ENCODE data around the gene SPATA6L. TPM values are rescaled to one million over a fixed set of nuclear protein-coding genes. Genes with fewer than 3 reads are reported as not detected.

Gene SPATA6L
- total and polyA plus RNA-seq, 2 of the 13 experiments (the other 11 are each of a cell fraction or from before 2014, with no cell fraction given) = 1.1 to 1.9 TPM

DNA sequence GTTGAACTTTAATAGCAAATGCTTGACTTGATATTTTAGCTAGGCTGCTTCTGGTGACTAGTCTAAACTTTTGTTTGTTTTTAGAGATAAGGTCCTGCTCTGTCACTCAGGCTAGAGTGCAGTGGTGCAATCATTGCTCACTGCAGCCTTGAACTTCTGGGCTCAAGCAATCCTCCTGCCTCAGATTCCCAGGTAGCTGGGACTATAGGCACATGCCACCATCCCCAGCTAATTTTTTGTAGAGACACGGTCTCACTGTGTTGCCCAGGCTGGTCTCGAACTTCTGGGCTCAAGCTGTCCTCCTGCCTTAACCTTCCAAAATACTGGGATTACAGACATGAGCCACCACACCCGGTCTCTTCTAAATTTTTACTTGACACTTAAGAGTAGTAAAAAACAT lies 33.8 kb upstream of the SPATA6L start:
- peaks cover 0 to 13% of the 10 kb centered on the region in 2 experiments; a peak in 3 of 5 replicates for H3K36me3 ChIP-seq (replicated peaks in 1 of 2; ENCODE audit: control insufficient read depth in 1 of 2, insufficient read depth in 2 of 2, low read length in 2 of 2)
- no peaks in the 10 kb centered on the region for H3K79me2 ChIP-seq (ENCODE audit: insufficient read depth, low read length)
- in situ Hi-C loops (cut with HindIII; ENCODE audit: extremely low pct_ligation_motif_present, low pct_unique_long_range_greater_than_20kb) = no loop called here
- peak overlapping the region; percentile 14 for H3K4me2 ChIP-seq (ENCODE audit: low read depth, low read length)
- DNase-seq (ENCODE audit: low spot score) (peak; percentile 87), FAIRE-seq (peak; percentile 98), ATAC-seq (peak; percentile 97)
- H3K27ac ChIP-seq (ENCODE audit: extremely low read length, insufficient read depth, low read length) = peak overlapping the region; percentile 37
- POLR2A ChIA-PET = interaction anchor here (0.8 to 2.6 kb wide), 8 partner anchors 16 to 133 kb away, joined by 3 to 16 read pairs (median 6); partner anchors contain the start of genes AK3, CDC37L1, PLPP6 and SPATA6L
- CTCF ChIA-PET (ENCODE audit: low intra/inter-chr PET ratio, low total read pairs) = no interaction called here
- no TSS peak for BruUV-seq (replicated peaks)
- H2AFZ ChIP-seq (ENCODE audit: low read length) = no peak overlapping the region
- no peaks in the 10 kb centered on the region; the same call in 1 of the 2 replicates for H4K20me1 ChIP-seq (ENCODE audit: insufficient read depth, low read length)
- H3K9ac ChIP-seq (ENCODE audit: insufficient read depth, low read depth, low read length) = no peak overlapping the region
- no peaks in the 10 kb centered on the region for H3K27me3 ChIP-seq (ENCODE audit: control insufficient read depth in 1 of 2, insufficient read depth in 2 of 2, low read length in 2 of 2)
- H3K4me1 ChIP-seq (ENCODE audit: insufficient read depth, low read length) = peaks cover 25% of the 10 kb centered on the region
- H3K9me3 ChIP-seq (ENCODE audit: low read length) = no peaks in the 10 kb centered on the region
- no peak overlapping the region for H3K4me3 ChIP-seq (replicated peaks in 1 of 3; ENCODE audit: insufficient read depth in 1 of 3, low read depth in 2 of 3, low read length in 3 of 3)
- intact Hi-C loops (cut with micrococcal nuclease; ENCODE audit: unreplicated experiment) = loop anchor here (2.0 kb wide), 1 partner anchor 19 kb away; no protein-coding TSS in a partner anchor
- 23% methylated on average over 3 of the region's 3 CpGs for WGBS (ENCODE audit: low lambda C conversion rate)
- no peak for TF ChIP-seq ARNTL (CRISPR knock-in tag; IDR thresholded peaks at IDR 0.05)
- no peak for TF ChIP-seq MTF2 (CRISPR knock-in tag; IDR thresholded peaks at IDR 0.05; ENCODE audit: borderline replicate concordance)
- no peak for TF ChIP-seq BRD4 (CRISPR knock-in tag; IDR thresholded peaks at IDR 0.05)
- TF ChIP-seq ATM (IDR thresholded peaks at IDR 0.05; ENCODE audit: borderline replicate concordance) = no peak
- TF ChIP-seq, protein P1, sequence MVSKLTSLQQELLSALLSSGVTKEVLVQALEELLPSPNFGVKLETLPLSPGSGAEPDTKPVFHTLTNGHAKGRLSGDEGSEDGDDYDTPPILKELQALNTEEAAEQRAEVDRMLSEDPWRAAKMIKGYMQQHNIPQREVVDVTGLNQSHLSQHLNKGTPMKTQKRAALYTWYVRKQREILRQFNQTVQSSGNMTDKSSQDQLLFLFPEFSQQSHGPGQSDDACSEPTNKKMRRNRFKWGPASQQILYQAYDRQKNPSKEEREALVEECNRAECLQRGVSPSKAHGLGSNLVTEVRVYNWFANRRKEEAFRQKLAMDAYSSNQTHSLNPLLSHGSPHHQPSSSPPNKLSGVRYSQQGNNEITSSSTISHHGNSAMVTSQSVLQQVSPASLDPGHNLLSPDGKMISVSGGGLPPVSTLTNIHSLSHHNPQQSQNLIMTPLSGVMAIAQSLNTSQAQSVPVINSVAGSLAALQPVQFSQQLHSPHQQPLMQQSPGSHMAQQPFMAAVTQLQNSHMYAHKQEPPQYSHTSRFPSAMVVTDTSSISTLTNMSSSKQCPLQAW (CRISPR knock-in tag; IDR thresholded peaks at IDR 0.05) = peak; percentile 65
- no peak for TF ChIP-seq SMARCC2 (IDR thresholded peaks at IDR 0.05)
- TF ChIP-seq, protein P2, sequence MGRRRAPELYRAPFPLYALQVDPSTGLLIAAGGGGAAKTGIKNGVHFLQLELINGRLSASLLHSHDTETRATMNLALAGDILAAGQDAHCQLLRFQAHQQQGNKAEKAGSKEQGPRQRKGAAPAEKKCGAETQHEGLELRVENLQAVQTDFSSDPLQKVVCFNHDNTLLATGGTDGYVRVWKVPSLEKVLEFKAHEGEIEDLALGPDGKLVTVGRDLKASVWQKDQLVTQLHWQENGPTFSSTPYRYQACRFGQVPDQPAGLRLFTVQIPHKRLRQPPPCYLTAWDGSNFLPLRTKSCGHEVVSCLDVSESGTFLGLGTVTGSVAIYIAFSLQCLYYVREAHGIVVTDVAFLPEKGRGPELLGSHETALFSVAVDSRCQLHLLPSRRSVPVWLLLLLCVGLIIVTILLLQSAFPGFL (CRISPR knock-in tag; IDR thresholded peaks at IDR 0.05) = no peak
- no peak for TF ChIP-seq ZNF333 (CRISPR knock-in tag; IDR thresholded peaks at IDR 0.05; ENCODE audit: borderline replicate concordance)
- TF ChIP-seq ZKSCAN1 (IDR thresholded peaks at IDR 0.05; ENCODE audit: low read length) = no peak
- TF ChIP-seq ZSCAN9 (CRISPR knock-in tag; IDR thresholded peaks at IDR 0.05; ENCODE audit: borderline replicate concordance) = peak; percentile 79; the same call in 1 of the 2 replicates
- no peak for TF ChIP-seq ZNF775 (CRISPR knock-in tag; IDR thresholded peaks at IDR 0.05; ENCODE audit: borderline replicate concordance)
- peak; percentile 50; the same call in 1 of the 2 replicates for TF ChIP-seq YEATS4 (CRISPR knock-in tag; IDR thresholded peaks at IDR 0.05; ENCODE audit: borderline replicate concordance)
- TF ChIP-seq GABPA (IDR thresholded peaks at IDR 0.05; ENCODE audit: low read depth, low read length) = no peak
- 0 out of 2 replicates have a peak, but pooled peaks have one; percentile 20 for TF ChIP-seq GABPA (CRISPR knock-in tag; IDR thresholded peaks at IDR 0.05; ENCODE audit: low read depth)
- TF ChIP-seq SP140L (CRISPR knock-in tag; IDR thresholded peaks at IDR 0.05; ENCODE audit: borderline replicate concordance) = no peak
- TF ChIP-seq PHF5A (CRISPR knock-in tag; IDR thresholded peaks at IDR 0.05; ENCODE audit: low read depth, unreplicated experiment) = no peak
- TF ChIP-seq, protein P3, sequence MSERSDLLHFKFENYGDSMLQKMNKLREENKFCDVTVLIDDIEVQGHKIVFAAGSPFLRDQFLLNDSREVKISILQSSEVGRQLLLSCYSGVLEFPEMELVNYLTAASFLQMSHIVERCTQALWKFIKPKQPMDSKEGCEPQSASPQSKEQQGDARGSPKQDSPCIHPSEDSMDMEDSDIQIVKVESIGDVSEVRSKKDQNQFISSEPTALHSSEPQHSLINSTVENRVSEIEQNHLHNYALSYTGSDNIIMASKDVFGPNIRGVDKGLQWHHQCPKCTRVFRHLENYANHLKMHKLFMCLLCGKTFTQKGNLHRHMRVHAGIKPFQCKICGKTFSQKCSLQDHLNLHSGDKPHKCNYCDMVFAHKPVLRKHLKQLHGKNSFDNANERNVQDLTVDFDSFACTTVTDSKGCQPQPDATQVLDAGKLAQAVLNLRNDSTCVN (CRISPR knock-in tag; IDR thresholded peaks at IDR 0.05; ENCODE audit: borderline replicate concordance) = no peak
- TF ChIP-seq NFE2L1 (CRISPR knock-in tag; IDR thresholded peaks at IDR 0.05; ENCODE audit: borderline replicate concordance) = no peak
- TF ChIP-seq SP5 (CRISPR knock-in tag; IDR thresholded peaks at IDR 0.05; ENCODE audit: borderline replicate concordance, low read depth) = no peak
- no peak for TF ChIP-seq ZNF280D (CRISPR knock-in tag; IDR thresholded peaks at IDR 0.05)

Data from HepG2 (cell line).